K562 (cell line): ENCODE results near the gene NPFFR1. TPM values are rescaled to one million over a fixed set of nuclear protein-coding genes. Genes with fewer than 3 reads are reported as not detected.

Source experiments
- ASH1L ChIP-seq: fragments of 450-650 bp; IDR thresholded peaks from 2 replicates; pipeline ENCODE4 v1.6.1; 2018; ENCODE audit warnings: borderline replicate concordance, mild to moderate bottlenecking, low read depth; ENCODE audit not compliant: partially characterized antibody
- ATF4 ChIP-seq: fragments of 450-650 bp; formaldehyde crosslinking; IDR thresholded peaks from 2 replicates; pipeline ENCODE4 v1.4.0; 2022; ENCODE audit warnings: mild to moderate bottlenecking, moderate library complexity
- BMI1 ChIP-seq: fragments of 150-350 bp; IDR thresholded peaks from 2 replicates; pipeline ENCODE4 v1.6.1; 2014; ENCODE audit warnings: low read length
- CBX3 ChIP-seq, 2 experiments: IDR thresholded peaks; 1 replicate in 1 of 2; 2 replicates in 1 of 2; pipeline ENCODE4 v1.6.1; 2012; ENCODE audit warnings: inconsistent platforms in 2 of 2, low read length in 2 of 2, borderline replicate concordance in 1 of 2, control low read depth in 1 of 2
- DACH1 ChIP-seq: fragments of 450-650 bp; IDR thresholded peaks from 2 replicates; pipeline ENCODE4 v1.6.1; 2018; ENCODE audit not compliant: partially characterized antibody
- ESRRA ChIP-seq: fragments of 450-650 bp; IDR thresholded peaks from 2 replicates; pipeline ENCODE4 v1.6.1; 2014; ENCODE audit warnings: low read depth, mild to moderate bottlenecking, moderate library complexity, borderline replicate concordance
- FOXM1 ChIP-seq, 2 experiments: fragments of 450-650 bp in 1 of 2; sonication (generic) in 1 of 2; formaldehyde crosslinking in 1 of 2; IDR thresholded peaks; 2 replicates each; pipeline versions ENCODE4 v1.6.1 to v1.9.0; 2017 to 2022; ENCODE audit warnings: low read depth in 2 of 2, mild to moderate bottlenecking in 2 of 2, missing genetic modification reagents in 1 of 2, moderate library complexity in 1 of 2
- MIER1 ChIP-seq: fragments of 450-650 bp; IDR thresholded peaks from 2 replicates; pipeline ENCODE4 v1.6.1; 2016; ENCODE audit warnings: antibody characterized with exemption, mild to moderate bottlenecking, low read depth
- POLR2A ChIP-seq: fragments of 450-650 bp; conservative IDR thresholded peaks from 2 replicates; pipeline ENCODE4 v1.6.1; 2016
- PTBP1 ChIP-seq: fragments of 200-400 bp; formaldehyde crosslinking; IDR thresholded peaks from 2 replicates; pipeline ENCODE4 v1.6.1; 2017; ENCODE audit warnings: low read depth, low read length
- RNF219 ChIP-seq: fragments of 250-450 bp; sonication (Bioruptor Pico); IDR thresholded peaks from 2 replicates; pipeline ENCODE4 v1.5.0; 2022; ENCODE audit warnings: mild to moderate bottlenecking
- TAF7 ChIP-seq: fragments of 450-650 bp; IDR thresholded peaks from 2 replicates; pipeline ENCODE4 v1.6.1; 2016; ENCODE audit warnings: missing genetic modification characterization, missing compliant biosample characterization
- THRAP3 ChIP-seq: fragments of 450-650 bp; IDR thresholded peaks from 2 replicates; pipeline ENCODE4 v1.6.1; 2016; ENCODE audit warnings: mild to moderate bottlenecking, inconsistent platforms, borderline replicate concordance
- USF2 ChIP-seq: sonication (generic); formaldehyde crosslinking; IDR thresholded peaks from 2 replicates; pipeline ENCODE4 v1.5.0; 2020; ENCODE audit warnings: missing genetic modification reagents
- ZBTB9 ChIP-seq: fragments of 450-650 bp; formaldehyde crosslinking; IDR thresholded peaks from 2 replicates; pipeline ENCODE4 v1.4.0; 2020; ENCODE audit warnings: mild to moderate bottlenecking, moderate library complexity
- ZNF140 ChIP-seq: fragments of 250-450 bp; sonication (Bioruptor Pico); IDR thresholded peaks from 2 replicates; pipeline ENCODE4 v1.8.0; 2021; ENCODE audit warnings: moderate library complexity, mild to moderate bottlenecking, inconsistent platforms
- ZNF224 ChIP-seq: sonication (generic); formaldehyde crosslinking; IDR thresholded peaks from 2 replicates; pipeline ENCODE4 v1.8.0; 2022; ENCODE audit warnings: mild to moderate bottlenecking, missing genetic modification reagents
- ZNF277 ChIP-seq: fragments of 250-450 bp; sonication (Bioruptor Pico); IDR thresholded peaks from 2 replicates; pipeline ENCODE4 v1.8.0; 2022; ENCODE audit warnings: inconsistent platforms, mild to moderate bottlenecking, moderate library complexity, borderline replicate concordance
- ZNF589 ChIP-seq: fragments of 200-800 bp; sonication (Bioruptor generic); IDR thresholded peaks from 2 replicates; pipeline ENCODE4 v1.6.1; 2016; ENCODE audit warnings: low read depth, missing genetic modification characterization, missing compliant biosample characterization
- polyA plus RNA-seq, 8 experiments: library from polyadenylated mRNA; depleted of rRNA in 4 of 8; stranded (reverse) in 5 of 8; unstranded in 3 of 8; fragments of >200 nt; fragmentation: Nextera tagmentation in 2 of 8; fragmentation: Illumina TruSeq in 1 of 8; extraction: Ambion mirVana in 2 of 8; extraction: Trizol in 1 of 8; gene quantifications; 2 replicates each; pipeline versions ENCODE4 v1.2.1 to v1.2.3, GENCODE V29; 2011 to 2014; ENCODE audit warnings: inconsistent platforms in 1 of 8, missing spikeins in 1 of 8
- total RNA-seq, 7 experiments: library from RNA; depleted of rRNA in 6 of 7; stranded (reverse); fragments of >200 nt in 6 of 7; fragmentation: Illumina TruSeq in 2 of 7; extraction: Trizol in 2 of 7; gene quantifications; 2 replicates each; pipeline versions ENCODE4 v1.2.1 to v1.2.3, GENCODE V29; 2011 to 2021; ENCODE audit warnings: low replicate concordance in 1 of 7
- TF ChIP-seq, protein P1 (sequence below): sonication (generic); formaldehyde crosslinking; IDR thresholded peaks from 2 replicates; pipeline ENCODE4 v1.9.0; 2022; ENCODE audit warnings: mild to moderate bottlenecking, missing genetic modification reagents

NPFFR1 gene
- total and polyA plus RNA-seq, 9 of the 15 experiments (the other 6 are each of a cell fraction or from before 2014, with no cell fraction given), result under 0.01 TPM; not detected in 8

DNA sequence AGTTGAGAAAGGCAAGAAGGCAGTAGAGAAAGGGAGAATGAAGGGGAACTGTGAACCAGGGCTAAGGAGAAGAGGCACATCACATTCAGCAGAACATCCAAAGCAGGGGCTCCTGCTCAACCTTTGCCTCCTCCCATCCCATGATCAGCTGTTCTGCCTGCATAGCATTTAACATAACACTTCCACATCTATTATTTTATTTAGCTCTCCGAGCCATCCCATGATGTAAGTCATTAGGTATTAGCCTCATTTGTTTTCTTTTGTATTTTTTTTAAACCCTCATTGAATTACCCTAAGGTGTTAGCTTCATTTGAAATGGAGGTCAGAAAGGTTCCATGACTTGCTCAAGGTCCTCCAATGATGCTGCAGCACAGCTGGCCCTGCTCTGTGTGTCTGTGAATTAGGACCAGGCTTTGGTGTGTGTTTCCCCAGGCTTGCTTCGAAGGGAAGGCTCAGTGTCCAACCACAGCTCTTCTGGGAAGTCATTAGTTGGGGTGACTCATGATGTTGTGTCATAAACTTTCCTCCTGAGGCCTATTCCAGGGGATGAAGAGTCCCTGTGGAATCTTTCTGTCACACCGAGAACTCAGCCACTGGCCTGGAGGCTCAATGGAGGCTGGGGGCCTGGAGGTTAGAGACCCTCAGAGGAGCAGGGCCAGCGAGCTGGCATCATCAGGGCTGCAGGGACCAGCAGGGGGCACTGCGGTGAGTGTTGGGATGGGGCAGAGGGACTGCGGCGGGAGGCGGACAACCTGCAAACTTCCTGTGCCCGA, 16.5 kb downstream of the NPFFR1 start (continued):
- TF ChIP-seq ZNF589 (CRISPR knock-in tag), result no peak
- TF ChIP-seq TAF7, result no peak
- no peak for TF ChIP-seq USF2 (CRISPR knock-in tag)
- no peak for TF ChIP-seq POLR2A
- TF ChIP-seq PTBP1, result no peak
- no peak for TF ChIP-seq ZNF277
- no peak for TF ChIP-seq ZNF140 (CRISPR knock-in tag)
- TF ChIP-seq BMI1, result no peak
- TF ChIP-seq RNF219 (CRISPR knock-in tag), result no peak
- no peak for TF ChIP-seq CBX3 (IDR thresholded peaks at IDR 0.05; ENCODE audit: borderline replicate concordance in 1 of 2, low read length in 2 of 2)
- no peak for TF ChIP-seq ASH1L
- TF ChIP-seq ATF4 (CRISPR knock-in tag), result no peak
- no peak for TF ChIP-seq ZNF224 (CRISPR knock-in tag)
- TF ChIP-seq FOXM1 (IDR thresholded peaks at IDR 0.05; ENCODE audit: low read depth), result no peak
- no peak for TF ChIP-seq FOXM1 (CRISPR knock-in tag; IDR thresholded peaks at IDR 0.05; ENCODE audit: low read depth)
- no peak for TF ChIP-seq ZBTB9 (CRISPR knock-in tag)
- TF ChIP-seq ESRRA, result no peak
- TF ChIP-seq THRAP3, result no peak
- no peak for TF ChIP-seq MIER1
- peak; percentile 46 for TF ChIP-seq DACH1
- TF ChIP-seq, protein P1, sequence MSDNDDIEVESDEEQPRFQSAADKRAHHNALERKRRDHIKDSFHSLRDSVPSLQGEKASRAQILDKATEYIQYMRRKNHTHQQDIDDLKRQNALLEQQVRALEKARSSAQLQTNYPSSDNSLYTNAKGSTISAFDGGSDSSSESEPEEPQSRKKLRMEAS (CRISPR knock-in tag), result no peak
